Sigmoid colon (tissue), 4 donors: ENCODE results near the gene FAM72D.
"Not testable (repeated sequence)": the region's sequence is repeated elsewhere in the genome, so short reads cannot be mapped to it uniquely, and the experiment has no call there.

ENCODE experiments used
- EP300 ChIP-seq, 4 donors: sonication (generic); formaldehyde crosslinking; IDR thresholded peaks; one replicate each; pipeline ENCODE4 v1.6.1; 2017; ENCODE audit warnings: antibody characterized with exemption in 4 of 4
- POLR2A ChIP-seq, 2 donors: fragments of 450-650 bp; IDR thresholded peaks; one replicate each; pipeline ENCODE4 v1.6.1; 2016; ENCODE audit warnings: antibody characterized with exemption in 2 of 2, mild to moderate bottlenecking in 2 of 2, moderate library complexity in 2 of 2
- POLR2AphosphoS5 ChIP-seq, 4 donors: sonication (generic); formaldehyde crosslinking; IDR thresholded peaks; one replicate each; pipeline ENCODE4 v1.6.1; 2017; ENCODE audit warnings: antibody characterized with exemption in 4 of 4
- TF ChIP-seq, protein P1 (sequence below), 4 experiments: fragments of 450-650 bp in 3 of 4; fragments of 200-600 bp in 1 of 4; IDR thresholded peaks; one replicate each; pipeline ENCODE4 v1.5.1; 2016 to 2019; ENCODE audit warnings: antibody characterized with exemption in 4 of 4, mild to moderate bottlenecking in 3 of 4, moderate library complexity in 2 of 4

DNA sequence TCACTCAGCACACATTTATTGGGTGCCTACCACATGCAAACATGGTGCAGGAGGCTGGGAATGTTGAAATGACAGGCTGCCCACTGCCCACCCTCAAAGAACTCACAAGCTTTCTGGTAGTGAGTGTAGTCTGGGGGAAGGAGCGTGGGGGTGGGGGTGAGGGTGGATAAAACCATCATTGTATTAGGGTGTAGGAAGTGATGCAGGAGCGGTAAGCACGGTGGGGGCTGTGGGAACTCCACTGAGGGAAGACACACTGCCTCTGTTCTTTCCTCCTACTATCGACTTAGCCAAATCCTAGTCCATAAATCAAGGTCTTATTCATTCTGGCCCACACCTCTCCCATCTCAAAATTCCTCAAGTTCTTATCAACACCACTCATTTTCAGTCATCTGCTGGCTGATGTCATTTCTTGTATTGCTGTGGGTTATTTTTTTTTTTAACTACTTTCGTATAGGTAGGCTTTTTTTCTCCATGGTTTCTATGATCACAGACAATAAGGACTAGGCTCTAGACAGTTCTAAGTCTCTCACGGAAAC, 21.7 kb upstream of the FAM72D start:
- TF ChIP-seq, protein P1, sequence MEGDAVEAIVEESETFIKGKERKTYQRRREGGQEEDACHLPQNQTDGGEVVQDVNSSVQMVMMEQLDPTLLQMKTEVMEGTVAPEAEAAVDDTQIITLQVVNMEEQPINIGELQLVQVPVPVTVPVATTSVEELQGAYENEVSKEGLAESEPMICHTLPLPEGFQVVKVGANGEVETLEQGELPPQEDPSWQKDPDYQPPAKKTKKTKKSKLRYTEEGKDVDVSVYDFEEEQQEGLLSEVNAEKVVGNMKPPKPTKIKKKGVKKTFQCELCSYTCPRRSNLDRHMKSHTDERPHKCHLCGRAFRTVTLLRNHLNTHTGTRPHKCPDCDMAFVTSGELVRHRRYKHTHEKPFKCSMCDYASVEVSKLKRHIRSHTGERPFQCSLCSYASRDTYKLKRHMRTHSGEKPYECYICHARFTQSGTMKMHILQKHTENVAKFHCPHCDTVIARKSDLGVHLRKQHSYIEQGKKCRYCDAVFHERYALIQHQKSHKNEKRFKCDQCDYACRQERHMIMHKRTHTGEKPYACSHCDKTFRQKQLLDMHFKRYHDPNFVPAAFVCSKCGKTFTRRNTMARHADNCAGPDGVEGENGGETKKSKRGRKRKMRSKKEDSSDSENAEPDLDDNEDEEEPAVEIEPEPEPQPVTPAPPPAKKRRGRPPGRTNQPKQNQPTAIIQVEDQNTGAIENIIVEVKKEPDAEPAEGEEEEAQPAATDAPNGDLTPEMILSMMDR (IDR thresholded peaks at IDR 0.05), result not testable (repeated sequence)
- TF ChIP-seq POLR2A, EP300, POLR2AphosphoS5 (IDR thresholded peaks at IDR 0.05): not testable (repeated sequence)
